ENCODE results near the gene ADARB2.

The ADARB2 gene

GRCh38 chr10:1281405-1281782 is 455.9 kb downstream of the ADARB2 start:
- no peak overlapping the region for H3K4me3 ChIP-seq (ENCODE audit: low read depth, low read length)
- no peak for DNase-seq (ENCODE audit: low read depth, low spot score)
- ChIA-PET POLR2A (no interaction called here), CTCF (no interaction called here)
- TF ChIP-seq CTCF (IDR thresholded peaks at IDR 0.05; ENCODE audit: insufficient read depth, low read length, missing control alignments), result no peak

- no peak for TF ChIP-seq CTCF (IDR thresholded peaks at IDR 0.05; ENCODE audit: insufficient read depth, low read length, missing control alignments)
- H3K4me3 ChIP-seq (ENCODE audit: low read depth, low read length), result no peak overlapping the region
- DNase-seq (ENCODE audit: low read depth, low spot score), result no peak
- CTCF ChIA-PET, result no interaction called here
- POLR2A ChIA-PET, result no interaction called here
These were observed 456.6 kb downstream of the ADARB2 start for GRCh38 chr10:1280466-1281404.

GRCh38 chr10:1278306-1278705 is 459.0 kb downstream of the ADARB2 start:
- TF ChIP-seq CTCF (IDR thresholded peaks at IDR 0.05; ENCODE audit: insufficient read depth, low read length, missing control alignments), result no peak
- POLR2A ChIA-PET, result no interaction called here
- CTCF ChIA-PET, result no interaction called here
- no peak overlapping the region for H3K4me3 ChIP-seq (ENCODE audit: low read depth, low read length)
- DNase-seq (ENCODE audit: low read depth, low spot score), result no peak

- DNase-seq (ENCODE audit: low read depth, low spot score), result no peak
- no peak for TF ChIP-seq CTCF (IDR thresholded peaks at IDR 0.05; ENCODE audit: insufficient read depth, low read length, missing control alignments)
- POLR2A ChIA-PET, result no interaction called here
- H3K4me3 ChIP-seq (ENCODE audit: low read depth, low read length), result no peak overlapping the region
- CTCF ChIA-PET, result no interaction called here
These were observed 462.4 kb downstream of the ADARB2 start for GRCh38 chr10:1274701-1275544.

GRCh38 chr10:1274111-1274661 is 463.1 kb downstream of the ADARB2 start:
- POLR2A ChIA-PET, result no interaction called here
- H3K4me3 ChIP-seq (ENCODE audit: low read depth, low read length), result no peak overlapping the region
- CTCF ChIA-PET, result no interaction called here
- TF ChIP-seq CTCF (IDR thresholded peaks at IDR 0.05; ENCODE audit: insufficient read depth, low read length, missing control alignments), result no peak
- no peak for DNase-seq (ENCODE audit: low read depth, low spot score)

Measured in AG04449 (cell line).